ENCODE results near the gene DNAH12. TPM values are rescaled to one million over a fixed set of nuclear protein-coding genes. Genes with fewer than 3 reads are reported as not detected.
"Not testable (repeated sequence)": the region's sequence is repeated elsewhere in the genome, so short reads cannot be mapped to it uniquely, and the experiment has no call there.

The DNAH12 gene
- total RNA-seq, 1 donor from 2014 or later: not detected

- no peak for TF ChIP-seq CTCF (IDR thresholded peaks at IDR 0.05)
- H3K27ac ChIP-seq: no peak overlapping the region
- no peaks in the 10 kb centered on the region for H3K27me3 ChIP-seq
- H3K4me1 ChIP-seq: no peaks in the 10 kb centered on the region
- intact Hi-C loops (cut with DNase I): no loop called here
- H3K9me3 ChIP-seq: no peaks in the 10 kb centered on the region
- DNase-seq (ENCODE audit: low spot score in 2 of 2): no peak
- H3K4me3 ChIP-seq: no peak overlapping the region
- no peaks in the 10 kb centered on the region for H3K36me3 ChIP-seq
Measured at GRCh38 chr3:57385498-57385897, 158.6 kb downstream of the DNAH12 start.

DNA sequence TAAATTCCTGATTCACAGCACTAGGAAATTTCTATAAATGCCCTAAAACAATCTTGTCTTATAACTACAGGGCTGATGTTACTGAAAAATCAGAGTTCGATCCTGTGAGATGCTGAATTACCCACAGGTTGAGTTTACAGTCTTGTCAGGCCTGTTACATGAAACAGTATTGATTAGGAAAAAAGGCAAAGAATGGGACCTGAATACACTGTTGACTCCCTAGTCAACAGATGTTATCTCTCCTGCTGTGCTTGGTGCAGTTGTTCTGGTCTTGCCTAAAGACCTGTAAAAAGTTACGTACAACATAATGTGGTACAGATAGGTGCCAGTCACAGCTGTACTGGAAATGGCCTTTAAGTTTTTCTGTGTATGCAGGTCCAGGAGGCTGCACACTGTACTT, 160.3 kb downstream of the DNAH12 start:
- H3K9me3 ChIP-seq: no peaks in the 10 kb centered on the region
- intact Hi-C loops (cut with DNase I): no loop called here
- H3K27me3 ChIP-seq: no peaks in the 10 kb centered on the region
- no peak for TF ChIP-seq CTCF (IDR thresholded peaks at IDR 0.05)
- H3K4me3 ChIP-seq: no peak overlapping the region
- H3K4me1 ChIP-seq: no peaks in the 10 kb centered on the region
- H3K36me3 ChIP-seq: no peaks in the 10 kb centered on the region
- no peak overlapping the region for H3K27ac ChIP-seq
- DNase-seq (ENCODE audit: low spot score in 2 of 2): no peak

DNA sequence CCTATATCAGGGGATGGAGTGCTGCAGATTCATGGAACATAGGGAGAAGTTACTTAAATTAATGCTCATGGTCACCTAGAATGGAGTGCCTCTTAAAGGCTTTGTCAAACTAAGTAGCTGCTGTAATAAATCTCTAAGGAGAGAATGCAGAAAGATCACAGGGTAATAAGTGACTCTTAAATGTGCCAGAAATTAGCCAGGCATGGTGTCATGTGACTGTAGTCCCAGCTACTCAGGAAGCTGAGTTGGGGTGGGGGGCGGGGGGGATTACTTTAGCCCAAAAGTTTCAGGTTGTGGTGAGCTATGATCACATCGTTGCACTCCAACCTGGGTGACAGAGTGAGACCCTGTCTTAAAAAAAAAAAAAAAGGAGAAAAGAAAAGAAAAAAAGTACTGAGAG, 160.7 kb downstream of the DNAH12 start:
- no peaks in the 10 kb centered on the region for H3K27me3 ChIP-seq
- TF ChIP-seq CTCF (IDR thresholded peaks at IDR 0.05): no peak
- intact Hi-C loops (cut with DNase I): no loop called here
- no peaks in the 10 kb centered on the region for H3K36me3 ChIP-seq
- H3K27ac ChIP-seq: no peak overlapping the region
- DNase-seq (ENCODE audit: low spot score in 2 of 2): no peak
- H3K4me3 ChIP-seq: no peak overlapping the region
- no peaks in the 10 kb centered on the region for H3K4me1 ChIP-seq
- H3K9me3 ChIP-seq: no peaks in the 10 kb centered on the region

GRCh38 chr3:57382933-57383332, 161.2 kb downstream of the DNAH12 start:
- no peaks in the 10 kb centered on the region for H3K9me3 ChIP-seq
- H3K4me3 ChIP-seq: no peak overlapping the region
- H3K27me3 ChIP-seq: no peaks in the 10 kb centered on the region
- no peak for TF ChIP-seq CTCF (IDR thresholded peaks at IDR 0.05)
- no peaks in the 10 kb centered on the region for H3K4me1 ChIP-seq
- intact Hi-C loops (cut with DNase I): no loop called here
- no peak overlapping the region for H3K27ac ChIP-seq
- DNase-seq (ENCODE audit: low spot score in 2 of 2): no peak
- no peaks in the 10 kb centered on the region for H3K36me3 ChIP-seq

DNA sequence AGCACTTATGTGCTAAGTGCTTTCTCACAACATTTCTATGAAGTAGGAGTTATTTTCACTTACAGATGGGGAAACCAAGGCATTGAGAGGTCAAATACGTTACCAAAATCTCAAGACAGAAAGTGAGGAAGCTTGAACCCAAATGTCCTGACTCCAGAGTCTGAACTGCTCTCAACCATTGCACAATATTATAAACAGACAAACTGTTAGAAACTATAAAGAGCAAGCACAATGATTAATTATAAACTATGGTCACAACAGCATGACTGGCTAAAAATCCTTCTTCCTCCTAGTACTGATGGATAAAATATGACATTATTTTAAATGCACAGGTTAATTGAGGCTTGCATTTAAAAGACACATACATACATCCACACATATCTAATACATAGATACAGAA, 173.8 kb downstream of the DNAH12 start:
- no peak overlapping the region for H3K4me3 ChIP-seq
- intact Hi-C loops (cut with DNase I): no loop called here
- no peak overlapping the region for H3K27ac ChIP-seq
- no peaks in the 10 kb centered on the region for H3K27me3 ChIP-seq
- no peaks in the 10 kb centered on the region for H3K36me3 ChIP-seq
- no peak for DNase-seq (ENCODE audit: low spot score in 2 of 2)
- H3K9me3 ChIP-seq: peaks cover 0 to 8% of the 10 kb centered on the region in 2 donors
- no peak for TF ChIP-seq CTCF (IDR thresholded peaks at IDR 0.05)
- H3K4me1 ChIP-seq: no peaks in the 10 kb centered on the region

DNA sequence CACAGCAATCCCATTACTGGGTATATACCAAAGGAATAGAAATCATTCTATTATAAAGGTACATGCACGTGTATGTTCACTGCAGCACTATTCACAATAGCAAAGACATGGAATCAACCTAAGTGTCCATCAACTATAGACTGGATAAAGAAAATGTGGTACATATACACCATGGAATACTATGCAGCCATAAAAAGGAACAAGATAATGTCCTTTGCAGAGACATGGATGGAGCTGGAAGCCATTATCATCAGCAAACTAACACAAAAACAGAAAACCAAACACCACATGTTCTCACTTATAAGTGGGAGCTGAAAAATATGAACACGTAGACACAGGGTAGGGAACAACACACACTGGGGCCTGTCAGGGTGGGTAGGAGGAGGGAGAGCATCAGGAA, 179.1 kb downstream of the DNAH12 start:
- H3K9me3 ChIP-seq; DNase-seq (ENCODE audit: low spot score in 2 of 2); H3K4me1 ChIP-seq; intact Hi-C loops (cut with DNase I); H3K36me3 ChIP-seq; H3K27ac ChIP-seq; H3K4me3 ChIP-seq; H3K27me3 ChIP-seq: not testable (repeated sequence)

DNA sequence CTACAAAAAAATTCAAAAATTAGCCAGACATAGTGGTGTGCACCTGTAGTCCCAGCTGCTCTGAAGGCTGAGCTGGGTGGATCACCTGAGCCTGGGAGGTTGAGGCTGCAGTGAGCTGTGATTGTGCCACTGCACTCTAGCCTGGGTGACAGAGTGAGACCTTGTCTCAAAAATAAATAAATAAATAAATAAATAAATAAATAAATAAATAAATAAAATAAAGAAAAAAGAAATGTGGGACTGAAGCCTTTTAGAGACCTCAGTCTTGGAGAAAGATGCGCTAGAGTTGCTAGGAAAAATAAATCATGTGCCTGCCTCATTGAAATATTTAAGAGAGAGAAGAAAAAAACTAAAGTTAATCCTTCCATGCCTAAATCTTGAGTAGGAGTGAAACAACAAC, 187.9 kb downstream of the DNAH12 start:
- H3K27ac ChIP-seq; H3K36me3 ChIP-seq; H3K4me1 ChIP-seq; DNase-seq (ENCODE audit: low spot score in 2 of 2); intact Hi-C loops (cut with DNase I); H3K9me3 ChIP-seq; H3K27me3 ChIP-seq; H3K4me3 ChIP-seq: not testable (repeated sequence)
